HG03066 (cell line): ENCODE results near the gene CPT1B.

Experiments used
- ATAC-seq: cut with Tn5 transposase; IDR thresholded peaks from one replicate; pipeline ENCODE4 v1.9.1; 2021; ENCODE audit warnings: low read depth; ENCODE audit not compliant: unreplicated experiment

Gene CPT1B

GRCh38 chr22:50572965-50573364 is 5.3 kb downstream of the CPT1B start:
- no peak for ATAC-seq

GRCh38 chr22:50571264-50572175 is 6.7 kb downstream of the CPT1B start:
- ATAC-seq: no peak

- no peak for ATAC-seq
Observed at GRCh38 chr22:50570861-50571260, 7.4 kb downstream of the CPT1B start.

- no peak for ATAC-seq
Observed at GRCh38 chr22:50569896-50570535, 8.2 kb downstream of the CPT1B start.

- no peak for ATAC-seq
Observed at GRCh38 chr22:50569041-50569459, 9.2 kb downstream of the CPT1B start.

GRCh38 chr22:50568626-50569025 is 9.6 kb downstream of the CPT1B start:
- ATAC-seq: no peak

- no peak for ATAC-seq
Observed at GRCh38 chr22:50567721-50568252, 10.4 kb downstream of the CPT1B start.

- no peak for ATAC-seq
Observed at GRCh38 chr22:50564289-50564688, 13.9 kb downstream of the CPT1B start.

GRCh38 chr22:50563413-50564160 is 14.6 kb downstream of the CPT1B start:
- no peak for ATAC-seq

GRCh38 chr22:50562523-50563412 is 15.5 kb downstream of the CPT1B start, which contains the start of gene SYCE3:
Gene SYCE3 (minus strand): TSS chr22:50562919. CDS start chr22:50556405, 6,514 bp downstream.
- ATAC-seq: peak; percentile 93

GRCh38 chr22:50561401-50562358 is 16.5 kb downstream of the CPT1B start:
- ATAC-seq: no peak

- ATAC-seq: no peak
Observed at GRCh38 chr22:50560034-50560433, 18.2 kb downstream of the CPT1B start.

- ATAC-seq: no peak
Observed at GRCh38 chr22:50556703-50557102, 21.5 kb downstream of the CPT1B start.

- no peak for ATAC-seq
Observed at GRCh38 chr22:50553310-50553709, 24.9 kb downstream of the CPT1B start.

- ATAC-seq: no peak
Observed at GRCh38 chr22:50551160-50551752, 27.0 kb downstream of the CPT1B start.

- no peak for ATAC-seq
Observed at GRCh38 chr22:50550395-50550794, 27.8 kb downstream of the CPT1B start.

- no peak for ATAC-seq
Observed at GRCh38 chr22:50548921-50549790, 29.1 kb downstream of the CPT1B start.
